Activated gamma-delta T cell (primary cell): ENCODE results near the gene MMRN2.
"Not testable (repeated sequence)": the region's sequence is repeated elsewhere in the genome, so short reads cannot be mapped to it uniquely, and the experiment has no call there.

ENCODE experiments used
- DNase-seq: peaks from one replicate; lab custom pipeline; 2025; lab: John Stamatoyannopoulos, UW
- total RNA-seq, 2 donors: gene quantifications; one replicate each; lab custom pipeline; 2026; lab: John Stamatoyannopoulos, UW

The MMRN2 gene
- 0.09 to 0.10 reads per million in 2 donors for total RNA-seq

GRCh38 chr10:86957471-86958115 is at the start of gene MMRN2:
TSS of gene MMRN2 (minus strand) at chr10:86957615. CDS start at chr10:86957541, 74 bp downstream.
- no peak for DNase-seq

DNA sequence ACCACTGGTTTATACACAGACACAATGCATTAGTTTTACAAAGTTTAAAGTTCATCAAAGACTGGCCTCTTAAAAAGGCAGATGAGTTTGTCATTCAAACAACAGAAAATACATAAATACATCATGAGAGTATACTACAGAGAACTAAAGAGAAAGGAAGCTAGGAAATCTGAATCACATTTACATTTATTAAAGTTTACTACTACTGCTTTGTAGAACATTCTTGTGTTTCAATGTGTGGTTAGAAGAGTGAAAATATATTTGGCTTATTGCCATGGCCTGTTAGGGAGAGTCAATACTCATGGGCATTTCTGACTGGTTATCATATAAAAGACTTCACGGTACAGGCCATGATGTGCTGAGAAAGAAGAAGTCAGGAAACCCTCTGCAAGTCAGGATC is 49.7 kb upstream of the MMRN2 start:
- not testable (repeated sequence) for DNase-seq

DNA sequence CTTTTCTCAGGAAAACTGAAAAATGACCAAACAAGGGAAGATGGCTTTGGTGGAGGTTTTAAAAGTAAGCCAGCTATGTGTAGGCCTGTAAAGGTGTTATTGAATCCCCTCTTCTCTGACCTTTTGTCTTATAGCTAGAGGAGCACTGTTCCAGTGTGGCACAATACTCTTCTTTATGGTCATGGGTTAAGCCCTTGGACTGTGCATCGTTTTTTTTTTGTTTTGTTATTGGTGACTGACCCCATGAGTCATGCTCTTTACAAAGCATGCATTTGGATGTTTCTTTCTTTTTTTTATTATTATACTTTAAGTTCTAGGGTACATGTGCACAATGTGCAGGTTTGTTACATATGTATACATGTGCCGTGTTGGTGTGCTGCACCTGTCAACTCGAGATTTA is 43.1 kb upstream of the MMRN2 start:
- DNase-seq: no peak

- DNase-seq: not testable (repeated sequence)
Observed at GRCh38 chr10:86999802-87000403, 42.5 kb upstream of the MMRN2 start.

DNA sequence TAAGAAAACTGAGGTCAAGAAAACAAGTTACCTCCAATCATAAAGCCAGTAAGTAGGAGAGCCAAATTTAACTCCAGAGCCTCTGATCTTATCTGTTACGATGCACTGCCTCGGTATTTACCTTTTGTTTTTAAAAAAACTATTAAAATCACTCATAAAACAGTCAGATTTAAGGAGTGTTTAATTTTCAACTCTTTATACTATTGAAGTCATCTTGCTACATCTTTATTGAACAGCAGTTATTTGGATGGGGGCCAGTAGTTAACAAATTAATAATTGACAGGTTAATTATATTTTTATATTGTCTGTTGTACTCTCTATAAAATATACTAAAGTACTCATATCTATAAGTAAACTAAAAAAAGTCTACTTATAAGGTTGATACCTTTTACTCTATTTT is 35.5 kb upstream of the MMRN2 start:
- DNase-seq: no peak

DNA sequence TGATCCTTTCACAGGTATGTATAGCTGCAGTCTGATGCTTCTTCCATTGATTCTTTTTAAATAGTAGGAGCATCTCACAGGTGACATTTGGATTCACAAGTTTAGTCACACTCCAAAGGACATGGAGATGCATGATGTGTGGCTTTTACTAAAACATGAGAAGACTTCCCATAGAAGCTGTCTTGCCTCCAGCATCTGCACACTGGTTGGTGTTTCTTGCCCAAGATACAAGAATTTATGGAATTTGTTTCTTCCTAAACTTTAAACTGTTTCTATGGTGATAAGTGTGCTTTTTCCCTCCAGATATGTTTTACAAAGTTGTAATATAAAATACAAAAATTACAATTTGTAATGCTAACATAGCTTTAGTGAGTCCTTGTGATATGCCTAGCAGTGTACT is 35.0 kb upstream of the MMRN2 start:
- DNase-seq: no peak

DNA sequence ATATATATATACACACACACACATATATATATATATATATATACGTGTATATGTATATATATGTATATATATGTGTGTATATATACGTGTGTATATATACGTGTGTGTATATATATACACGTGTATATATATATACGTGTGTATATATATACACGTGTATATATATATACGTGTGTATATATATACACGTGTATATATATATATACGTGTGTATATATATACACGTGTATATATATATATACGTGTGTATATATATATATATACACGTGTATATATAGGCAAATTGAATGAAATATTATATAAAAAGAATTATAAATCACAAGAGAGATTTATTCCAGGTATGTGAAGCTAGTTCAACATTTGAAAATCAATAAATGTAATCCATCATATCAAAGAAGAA is 33.9 kb upstream of the MMRN2 start:
- DNase-seq: not testable (repeated sequence)

DNA sequence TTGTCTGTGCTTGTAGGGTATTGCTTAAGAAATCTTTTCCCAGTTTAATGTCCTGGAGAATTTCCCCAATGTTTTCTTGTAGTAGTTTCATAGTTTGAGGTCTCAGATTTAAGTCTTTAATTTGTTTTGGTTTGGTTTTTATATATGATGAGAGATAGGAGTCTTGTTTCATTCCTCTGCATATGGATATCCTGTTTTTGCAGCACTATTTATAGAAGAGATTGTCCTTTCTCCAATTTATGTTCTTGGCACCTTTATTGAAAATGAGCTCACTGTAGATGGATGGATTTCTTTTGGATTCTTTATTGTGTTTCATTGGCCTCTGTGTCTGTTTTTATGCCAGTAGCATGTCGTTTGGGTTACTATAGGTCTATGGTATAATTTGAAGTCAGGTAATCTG is 31.1 kb upstream of the MMRN2 start:
- DNase-seq: no peak

DNA sequence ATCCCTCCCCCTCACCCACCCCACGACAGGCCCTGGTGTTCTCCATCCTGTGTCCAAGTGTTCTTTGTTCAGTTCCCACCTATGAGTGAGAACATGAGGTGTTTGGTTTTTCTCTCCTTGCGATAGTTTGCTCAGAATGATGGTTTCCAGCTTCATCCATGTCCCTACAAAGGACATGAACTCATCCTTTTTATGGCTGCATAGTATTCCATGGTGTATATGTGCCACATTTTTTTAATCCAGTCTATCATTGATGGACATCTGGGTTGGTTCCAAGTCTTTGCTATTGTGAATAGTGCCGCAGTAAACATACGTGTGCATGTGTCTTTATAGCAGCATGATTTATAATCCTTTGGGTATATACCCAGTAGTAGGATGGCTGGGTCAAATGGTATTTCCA is 27.1 kb upstream of the MMRN2 start:
- DNase-seq: not testable (repeated sequence)

DNA sequence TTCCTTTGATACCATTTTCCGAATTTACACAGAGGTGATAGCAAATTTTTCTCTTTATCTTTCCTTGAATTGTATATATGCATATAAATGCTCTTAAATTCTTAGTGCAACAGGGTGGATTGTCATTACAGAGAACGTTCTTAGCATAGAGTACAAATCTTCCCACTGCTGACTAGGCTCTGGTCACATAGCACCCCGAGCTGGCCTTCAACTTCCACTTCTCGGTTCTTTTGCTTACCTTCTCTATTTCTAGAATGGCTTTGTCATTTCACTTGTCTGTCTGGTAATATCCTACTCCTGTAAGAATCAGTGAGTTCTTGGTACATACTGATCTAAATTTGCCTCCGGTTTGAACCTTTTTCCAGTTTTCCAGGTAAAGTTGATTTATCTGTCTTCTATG is 24.3 kb upstream of the MMRN2 start:
- no peak for DNase-seq

- DNase-seq: not testable (repeated sequence)
Observed at GRCh38 chr10:86981020-86981419, 23.6 kb upstream of the MMRN2 start.

- DNase-seq: no peak
Observed at GRCh38 chr10:86979977-86980448, 22.6 kb upstream of the MMRN2 start.

DNA sequence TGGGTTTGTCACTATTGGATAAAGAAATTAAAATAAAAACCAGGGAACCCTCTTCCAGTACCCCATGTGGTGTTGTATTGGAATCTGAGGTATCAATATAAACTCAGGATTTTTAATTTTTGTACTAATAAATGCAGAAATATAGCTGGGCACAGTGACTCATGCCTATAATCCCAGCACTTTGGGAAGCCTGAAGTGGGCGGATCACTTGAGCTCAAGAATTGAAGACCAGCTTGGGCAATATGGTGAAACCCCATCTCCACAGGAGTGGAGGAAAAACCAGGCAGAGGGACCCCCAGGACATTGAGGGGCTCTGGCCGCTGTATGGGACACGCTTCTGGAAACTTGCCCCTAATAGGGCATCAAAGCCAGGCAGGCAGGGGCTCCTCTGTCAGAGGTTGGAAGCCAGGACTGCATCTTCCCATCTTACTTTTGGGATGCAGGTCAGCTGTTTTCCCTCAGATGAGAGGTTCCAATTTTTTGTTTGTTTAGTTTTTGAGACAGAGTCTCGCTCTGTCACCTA is 21.9 kb upstream of the MMRN2 start:
- no peak for DNase-seq

DNA sequence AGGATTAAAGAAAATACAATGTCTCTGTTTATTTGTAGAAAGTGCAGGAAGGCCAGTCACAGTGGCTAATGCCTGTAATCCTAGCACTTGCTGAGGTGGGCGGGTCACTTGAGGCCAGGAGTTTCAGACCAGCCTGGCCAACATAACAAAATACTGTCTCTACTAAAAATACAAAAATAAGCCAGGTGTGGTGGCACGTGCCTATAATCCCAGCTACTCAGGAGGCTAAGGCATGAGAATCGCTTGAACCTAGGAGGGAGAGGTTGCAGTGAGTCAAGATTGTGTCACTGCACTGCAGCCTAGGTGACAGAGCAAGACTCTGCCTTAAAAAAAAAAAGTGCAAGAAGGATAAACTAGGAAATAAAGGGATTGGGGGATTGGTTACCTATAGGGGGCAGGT is 21.0 kb upstream of the MMRN2 start:
- not testable (repeated sequence) for DNase-seq

GRCh38 chr10:86976362-86977056 is 19.1 kb upstream of the MMRN2 start:
- DNase-seq: no peak

DNA sequence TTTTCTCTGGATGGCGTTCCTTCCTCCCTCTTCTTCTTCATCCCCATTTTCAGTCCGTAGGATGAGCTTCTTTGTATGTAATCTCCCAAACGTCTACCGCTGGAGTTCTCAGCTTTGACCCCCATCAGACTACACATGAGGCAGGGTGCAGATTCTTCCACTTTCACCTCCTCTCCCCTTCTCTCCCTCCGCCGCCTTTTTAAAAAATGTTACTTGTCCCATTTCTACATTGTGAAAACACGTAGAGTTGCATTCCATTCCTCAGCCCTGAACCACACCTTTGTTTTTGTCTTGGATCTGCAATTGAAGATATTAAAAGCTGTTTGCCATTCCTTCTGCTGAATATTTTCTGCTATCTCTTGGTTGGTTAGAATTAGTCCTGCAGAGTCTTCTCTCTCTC is 17.1 kb upstream of the MMRN2 start:
- no peak for DNase-seq

DNA sequence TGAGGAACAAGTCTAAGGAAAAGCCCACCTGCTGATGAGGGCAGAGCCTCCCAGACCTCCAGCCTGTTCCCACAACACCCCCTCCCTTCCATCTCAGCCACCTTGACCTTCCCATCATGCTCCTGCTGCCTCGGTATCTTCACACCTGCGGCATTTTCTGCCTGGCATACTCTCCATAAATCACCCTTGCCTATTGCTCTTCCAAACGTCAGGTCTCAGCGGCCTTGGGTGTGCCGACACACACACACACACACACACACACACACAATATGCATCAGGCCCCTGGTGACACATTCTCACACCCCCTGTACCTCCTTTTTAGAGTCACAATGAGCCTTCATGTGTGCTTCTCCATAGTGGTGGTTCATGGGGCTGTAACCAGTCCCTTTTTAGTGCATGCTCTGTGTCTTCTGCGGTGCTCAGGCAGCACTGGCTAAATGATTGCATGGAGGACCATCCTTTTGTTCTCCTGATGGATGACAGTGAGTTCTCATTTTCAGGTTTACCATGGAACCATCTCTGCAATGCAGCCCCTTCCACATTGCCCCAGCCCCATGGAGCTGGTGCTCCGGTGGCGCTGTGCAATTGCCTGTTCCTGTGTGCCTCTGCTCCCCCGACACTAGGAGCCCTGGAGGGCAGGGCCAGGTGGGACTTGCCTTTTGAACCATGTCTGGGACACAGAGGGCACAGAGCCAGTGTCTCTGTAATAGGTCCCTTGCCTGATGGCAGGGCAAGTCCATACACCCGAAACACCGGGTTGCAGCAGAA is 15.4 kb upstream of the MMRN2 start:
- no peak for DNase-seq

- DNase-seq: peak; percentile 90
Observed at GRCh38 chr10:86971232-86971991, 14.0 kb upstream of the MMRN2 start.

DNA sequence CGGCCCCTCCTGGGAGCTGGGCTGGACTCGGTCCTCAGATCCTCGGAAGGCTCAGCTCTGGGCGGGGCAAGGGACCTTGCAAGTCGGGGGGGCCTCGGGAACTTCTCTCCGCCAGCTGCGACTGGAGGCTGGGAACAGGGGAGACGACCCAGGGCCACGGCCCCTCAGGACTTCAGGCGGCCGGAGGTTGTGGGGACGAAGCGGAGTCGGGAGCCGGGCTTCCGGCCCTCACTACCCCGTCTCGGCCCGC is 13.5 kb upstream of the MMRN2 start:
- no peak for DNase-seq

- no peak for DNase-seq
Observed at GRCh38 chr10:86970162-86970981, 13.0 kb upstream of the MMRN2 start.
